HepG2 (cell line): ENCODE results near the gene DNAJB6.

Experiments
- ATF3 ChIP-seq: sonication (generic); formaldehyde crosslinking; IDR thresholded peaks from 2 replicates; pipeline ENCODE4 v1.4.0; 2020; ENCODE audit warnings: missing genetic modification reagents
- KLF16 ChIP-seq, 2 experiments: sonication (generic) in 1 of 2; formaldehyde crosslinking in 1 of 2; IDR thresholded peaks; 2 replicates each; pipeline versions ENCODE4 v1.6.1 to v1.8.0; 2016 to 2023; ENCODE audit warnings: missing genetic modification reagents in 2 of 2, missing compliant biosample characterization in 1 of 2
- POLR2A ChIP-seq, 2 experiments: IDR thresholded peaks; 2 replicates each; pipeline ENCODE4 v1.6.1; 2011; ENCODE audit warnings: low read depth in 2 of 2, low read length in 2 of 2, mild to moderate bottlenecking in 1 of 2, moderate library complexity in 1 of 2; ENCODE audit not compliant: insufficient read depth in 1 of 2
- RAD21 ChIP-seq: fragments of 450-650 bp; formaldehyde crosslinking; IDR thresholded peaks from 2 replicates; pipeline ENCODE4 v1.5.0; 2020; ENCODE audit warnings: mild to moderate bottlenecking
- TMF1 ChIP-seq: sonication (generic); formaldehyde crosslinking; IDR thresholded peaks from 2 replicates; pipeline ENCODE4 v1.8.1; 2022; ENCODE audit warnings: low read depth, missing genetic modification reagents
- ZNF891 ChIP-seq: sonication (generic); formaldehyde crosslinking; IDR thresholded peaks from 2 replicates; pipeline ENCODE4 v1.5.0; 2020; ENCODE audit warnings: mild to moderate bottlenecking, missing genetic modification reagents

DNA sequence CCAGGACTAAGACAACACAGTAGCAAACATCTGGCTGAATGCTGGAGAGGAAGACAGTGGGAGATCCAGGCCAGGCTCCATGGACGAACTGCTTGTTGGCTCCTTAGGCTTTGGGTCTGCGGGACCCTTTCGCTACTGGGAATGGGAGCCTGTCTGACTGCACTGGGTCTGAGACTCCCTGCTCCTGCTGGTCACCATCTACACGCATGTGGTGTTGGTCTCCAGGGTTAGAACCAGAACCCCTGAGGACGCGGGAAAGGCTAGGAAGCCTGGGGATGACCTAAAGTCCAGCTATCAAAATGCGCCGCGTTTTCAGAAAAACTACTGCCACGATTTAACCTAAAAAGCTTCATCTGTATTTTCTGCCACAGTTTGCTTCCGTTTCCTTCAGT, 817 bp upstream of the DNAJB6 start:
- no peak; the same call in 1 of the 2 replicates for TF ChIP-seq TMF1 (CRISPR knock-in tag)
- TF ChIP-seq POLR2A (IDR thresholded peaks at IDR 0.05; ENCODE audit: insufficient read depth in 1 of 2, low read depth in 2 of 2, low read length in 2 of 2) = no peak
- no peak for TF ChIP-seq ZNF891 (CRISPR knock-in tag)
- TF ChIP-seq RAD21 = no peak
- TF ChIP-seq KLF16 (CRISPR knock-in tag; IDR thresholded peaks at IDR 0.05) = no peak
- no peak for TF ChIP-seq ATF3 (CRISPR knock-in tag)
